K562 (cell line): ENCODE data around the gene CCNB1IP1. TPM values are rescaled to one million over a fixed set of nuclear protein-coding genes. Genes with fewer than 3 reads are reported as not detected.
A peak's percentile ranks its signal among the peaks of the same experiment; 100 is the strongest.

Source experiments
- CBX5 ChIP-seq: IDR thresholded peaks from 2 replicates; pipeline ENCODE4 v1.6.1; 2014; ENCODE audit warnings: low read depth, borderline replicate concordance
- EWSR1 ChIP-seq: fragments of 450-650 bp; IDR thresholded peaks from 2 replicates; pipeline ENCODE4 v1.6.1; 2018; ENCODE audit warnings: borderline replicate concordance, mild to moderate bottlenecking, low read depth, moderate library complexity; ENCODE audit not compliant: partially characterized antibody
- HES1 ChIP-seq: fragments of 450-650 bp; IDR thresholded peaks from 2 replicates; pipeline ENCODE4 v1.6.1; 2016; ENCODE audit warnings: low read depth, mild to moderate bottlenecking, moderate library complexity
- HMBOX1 ChIP-seq: sonication (generic); IDR thresholded peaks from 2 replicates; pipeline ENCODE4 v1.6.1; 2016
- NCOA1 ChIP-seq: fragments of 450-650 bp; IDR thresholded peaks from 2 replicates; pipeline ENCODE4 v1.6.1; 2016; ENCODE audit warnings: low read depth
- POLR2AphosphoS2 ChIP-seq: IDR thresholded peaks from 2 replicates; pipeline ENCODE4 v1.6.1; 2012; ENCODE audit warnings: low read length, improper control_type of control experiment
- RCOR1 ChIP-seq, 2 experiments: IDR thresholded peaks; 2 replicates each; pipeline ENCODE4 v1.6.1; 2012; ENCODE audit warnings: low read depth in 2 of 2, low read length in 2 of 2, borderline replicate concordance in 1 of 2, improper control_type of control experiment in 1 of 2
- SMC3 ChIP-seq: conservative IDR thresholded peaks from 2 replicates; pipeline ENCODE4 v1.6.1; 2011; ENCODE audit warnings: low read depth, low read length, improper control_type of control experiment; ENCODE audit not compliant: insufficient read depth
- XRCC5 ChIP-seq: fragments of 200-400 bp; formaldehyde crosslinking; IDR thresholded peaks from 2 replicates; pipeline ENCODE4 v1.6.1; 2017; ENCODE audit warnings: low read depth, mild to moderate bottlenecking, low read length
- ZC3H11A ChIP-seq: IDR thresholded peaks from 2 replicates; pipeline ENCODE4 v1.6.1; 2012; ENCODE audit warnings: low read depth, low read length, improper control_type of control experiment
- ZMIZ1 ChIP-seq, 2 experiments: fragments of 150-350 bp in 1 of 2; IDR thresholded peaks; 2 replicates each; pipeline ENCODE4 v1.6.1; 2012 to 2016; ENCODE audit warnings: low read depth in 2 of 2, low read length in 2 of 2, mild to moderate bottlenecking in 1 of 2, moderate library complexity in 1 of 2
- ZNF318 ChIP-seq, 2 experiments: fragments of 450-650 bp; IDR thresholded peaks; 2 replicates each; pipeline ENCODE4 v1.6.1; 2016; ENCODE audit warnings: mild to moderate bottlenecking in 2 of 2, borderline replicate concordance in 1 of 2, low read depth in 1 of 2, moderate library complexity in 1 of 2
- ZNF77 ChIP-seq: fragments of 250-450 bp; sonication (Bioruptor Pico); IDR thresholded peaks from 2 replicates; pipeline ENCODE4 v1.5.0; 2020
- ZNF79 ChIP-seq: fragments of 250-450 bp; sonication (Bioruptor Pico); IDR thresholded peaks from 2 replicates; pipeline ENCODE4 v1.4.0; 2020; ENCODE audit warnings: low read depth, mild to moderate bottlenecking, moderate library complexity
- polyA plus RNA-seq, 8 experiments: library from polyadenylated mRNA; depleted of rRNA in 4 of 8; stranded (reverse) in 5 of 8; unstranded in 3 of 8; fragments of >200 nt; fragmentation: Nextera tagmentation in 2 of 8; fragmentation: Illumina TruSeq in 1 of 8; extraction: Ambion mirVana in 2 of 8; extraction: Trizol in 1 of 8; gene quantifications; 2 replicates each; pipeline versions ENCODE4 v1.2.1 to v1.2.3, GENCODE V29; 2011 to 2014; ENCODE audit warnings: inconsistent platforms in 1 of 8, missing spikeins in 1 of 8
- total RNA-seq, 7 experiments: library from RNA; depleted of rRNA in 6 of 7; stranded (reverse); fragments of >200 nt in 6 of 7; fragmentation: Illumina TruSeq in 2 of 7; extraction: Trizol in 2 of 7; gene quantifications; 2 replicates each; pipeline versions ENCODE4 v1.2.1 to v1.2.3, GENCODE V29; 2011 to 2021; ENCODE audit warnings: low replicate concordance in 1 of 7

CCNB1IP1 gene
- total and polyA plus RNA-seq, 9 of the 15 experiments (the other 6 are each of a cell fraction or from before 2014, with no cell fraction given), result 51.8 to 152 (median 81.0) TPM

- TF ChIP-seq HMBOX1 (no peak), POLR2AphosphoS2 (no peak), XRCC5 (no peak), NCOA1 (0 out of 2 replicates have a peak, but pooled peaks have one; percentile 37), ZMIZ1 (IDR thresholded peaks at IDR 0.05; ENCODE audit: low read depth in 2 of 2, low read length in 2 of 2) (no peak), ZNF318 (IDR thresholded peaks at IDR 0.05; ENCODE audit: borderline replicate concordance in 1 of 2, low read depth in 1 of 2) (no peak), SMC3 (no peak), CBX5 (no peak), ZNF77 (CRISPR knock-in tag) (no peak), EWSR1 (no peak), ZC3H11A (no peak), HES1 (no peak), RCOR1 (IDR thresholded peaks at IDR 0.05; ENCODE audit: borderline replicate concordance in 1 of 2, low read depth in 2 of 2, low read length in 2 of 2) (peak in 1 of 2 experiments; percentile 73; a peak in 1 of 4 replicates), ZNF79 (no peak)
Observed at GRCh38 chr14:20332788-20333493, at the start of gene CCNB1IP1 (continued).
